Uterus (tissue), 2 donors: ENCODE data around the gene H2AZ2.

Experiments
- CTCF ChIP-seq, 4 experiments: fragments of 200-600 bp in 2 of 4; fragments of 450-650 bp in 2 of 4; sonication (generic) in 2 of 4; IDR thresholded peaks; one replicate each; pipeline ENCODE4 v1.5.1; 2016 to 2019; ENCODE audit warnings: antibody characterized with exemption in 4 of 4, mild to moderate bottlenecking in 2 of 4, moderate library complexity in 1 of 4
- POLR2A ChIP-seq, 2 donors: fragments of 450-650 bp; IDR thresholded peaks; one replicate each; pipeline ENCODE4 v1.6.1; 2016; ENCODE audit warnings: antibody characterized with exemption in 2 of 2, mild to moderate bottlenecking in 1 of 2, moderate library complexity in 1 of 2

- TF ChIP-seq CTCF (IDR thresholded peaks at IDR 0.05) (no peak), POLR2A (IDR thresholded peaks at IDR 0.05) (no peak)
These were observed 47.9 kb downstream of the H2AZ2 start for GRCh38 chr7:44799939-44800338.
